GM23248 (cell line): ENCODE data around the gene STRA8.

Source experiments
- EZH2 ChIP-seq: fragments of 200-600 bp; sonication (generic); IDR thresholded peaks from 2 replicates; pipeline ENCODE4 v1.6.1; 2018; ENCODE audit warnings: antibody characterized with exemption, mild to moderate bottlenecking; ENCODE audit not compliant: insufficient read depth, poor library complexity, severe bottlenecking
- EZH2phosphoT487 ChIP-seq: fragments of 200-600 bp; sonication (generic); IDR thresholded peaks from 2 replicates; pipeline ENCODE4 v1.6.1; 2018; ENCODE audit warnings: antibody characterized with exemption, moderate library complexity, mild to moderate bottlenecking, low read depth; ENCODE audit not compliant: insufficient read depth

DNA sequence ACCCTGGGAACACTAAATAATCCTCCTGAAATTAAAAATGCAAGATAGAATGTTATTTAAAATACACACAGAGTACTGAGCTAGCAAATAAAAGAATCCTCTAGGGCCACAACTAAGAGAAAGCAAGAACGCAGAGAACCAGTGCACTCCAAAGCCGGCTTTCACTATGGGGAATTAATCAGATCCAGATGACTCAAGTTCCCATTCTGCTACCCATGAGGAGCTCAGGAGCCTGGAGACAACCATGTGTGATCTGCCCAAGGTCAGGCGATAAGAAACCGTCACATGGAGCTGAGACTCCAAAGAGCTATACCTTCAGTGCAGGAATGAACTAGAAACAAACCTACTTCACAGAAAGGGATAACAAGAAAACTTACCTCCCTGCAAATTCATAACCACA, 43.7 kb upstream of the STRA8 start:
- no peak for TF ChIP-seq EZH2
- no peak for TF ChIP-seq EZH2phosphoT487
